ENCODE data around the gene GPD1. TPM values are rescaled to one million over a fixed set of nuclear protein-coding genes. Genes with fewer than 3 reads are reported as not detected.
A peak's percentile ranks its signal among the peaks of the same experiment; 100 is the strongest.

GPD1 gene
- total RNA-seq, 2 experiments from 2014 or later = 0.41 to 0.47 TPM

DNA sequence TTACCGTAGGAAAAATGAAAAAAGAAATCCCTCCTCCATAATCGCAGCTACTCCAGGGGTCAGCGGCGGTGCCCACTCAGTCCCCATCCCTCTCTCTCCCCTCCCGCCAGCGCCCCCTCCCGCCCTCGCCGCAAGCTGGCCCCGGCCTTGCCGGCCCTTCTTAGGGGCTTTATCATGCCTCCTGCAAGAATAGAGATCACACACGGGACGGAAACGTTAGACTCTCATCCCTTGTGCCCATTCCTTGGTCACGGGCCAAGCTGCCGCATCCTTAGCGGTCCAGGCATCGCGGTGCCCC lies 7.5 kb downstream of the GPD1 start:
- ChIA-PET CTCF (interaction anchor here (0.5 to 4.2 kb wide), 41 partner anchors 8 to 1297 kb away, joined by 3 to 83 read pairs (median 4); partner anchors contain the start of genes CERS5, DAZAP2, PRPF40B and RACGAP1), POLR2A (interaction anchor here (0.9 to 3.8 kb wide), 33 partner anchors 8 to 1127 kb away, joined by 3 to 127 read pairs (median 8); partner anchors contain the start of genes ATF1, BCDIN3D, CERS5 and DAZAP2)
- Histone ChIP-seq H3K27me3 (ENCODE audit: control insufficient read depth in 1 of 2, insufficient read depth in 2 of 2, low read length in 2 of 2) (no peaks in the 10 kb centered on the region), H3K4me1 (ENCODE audit: insufficient read depth, low read length) (peaks cover 49% of the 10 kb centered on the region), H3K4me3 (ENCODE audit: low read length) (peak overlapping the region; percentile 48), H3K36me3 (ENCODE audit: insufficient read depth, low read length) (peaks cover 10% of the 10 kb centered on the region), H3K9me3 (ENCODE audit: control insufficient read depth in 1 of 2, insufficient read depth in 1 of 2, low read length in 2 of 2) (no peaks in the 10 kb centered on the region), H3K27ac (ENCODE audit: low read depth in 1 of 2, low read length in 2 of 2) (peak overlapping the region in 1 of 2 donors; percentile 36)
- Mint-ChIP-seq H3K27ac (peak overlapping the region; percentile 96), H3K36me3 (ENCODE audit: low read depth) (peaks cover 32% of the 10 kb centered on the region), H3K4me1 (ENCODE audit: low read depth) (peaks cover 34% of the 10 kb centered on the region), H3K9me3 (no peaks in the 10 kb centered on the region), H3K4me3 (peak overlapping the region; percentile 95), H3K27me3 (no peaks in the 10 kb centered on the region)
- DNase-seq (no peak), ATAC-seq (ENCODE audit: poor library complexity) (no peak)
- TF ChIP-seq, protein P1, sequence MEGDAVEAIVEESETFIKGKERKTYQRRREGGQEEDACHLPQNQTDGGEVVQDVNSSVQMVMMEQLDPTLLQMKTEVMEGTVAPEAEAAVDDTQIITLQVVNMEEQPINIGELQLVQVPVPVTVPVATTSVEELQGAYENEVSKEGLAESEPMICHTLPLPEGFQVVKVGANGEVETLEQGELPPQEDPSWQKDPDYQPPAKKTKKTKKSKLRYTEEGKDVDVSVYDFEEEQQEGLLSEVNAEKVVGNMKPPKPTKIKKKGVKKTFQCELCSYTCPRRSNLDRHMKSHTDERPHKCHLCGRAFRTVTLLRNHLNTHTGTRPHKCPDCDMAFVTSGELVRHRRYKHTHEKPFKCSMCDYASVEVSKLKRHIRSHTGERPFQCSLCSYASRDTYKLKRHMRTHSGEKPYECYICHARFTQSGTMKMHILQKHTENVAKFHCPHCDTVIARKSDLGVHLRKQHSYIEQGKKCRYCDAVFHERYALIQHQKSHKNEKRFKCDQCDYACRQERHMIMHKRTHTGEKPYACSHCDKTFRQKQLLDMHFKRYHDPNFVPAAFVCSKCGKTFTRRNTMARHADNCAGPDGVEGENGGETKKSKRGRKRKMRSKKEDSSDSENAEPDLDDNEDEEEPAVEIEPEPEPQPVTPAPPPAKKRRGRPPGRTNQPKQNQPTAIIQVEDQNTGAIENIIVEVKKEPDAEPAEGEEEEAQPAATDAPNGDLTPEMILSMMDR (IDR thresholded peaks at IDR 0.05) = no peak
- intact Hi-C loops (cut with DNase I, micrococcal nuclease) = loop anchor here (1.0 to 10.0 kb wide), 5 partner anchors 25 to 173 kb away; partner anchors contain the start of genes LIMA1 (in 1 of the 2) and SMARCD1 (in 1 of the 2)

DNA sequence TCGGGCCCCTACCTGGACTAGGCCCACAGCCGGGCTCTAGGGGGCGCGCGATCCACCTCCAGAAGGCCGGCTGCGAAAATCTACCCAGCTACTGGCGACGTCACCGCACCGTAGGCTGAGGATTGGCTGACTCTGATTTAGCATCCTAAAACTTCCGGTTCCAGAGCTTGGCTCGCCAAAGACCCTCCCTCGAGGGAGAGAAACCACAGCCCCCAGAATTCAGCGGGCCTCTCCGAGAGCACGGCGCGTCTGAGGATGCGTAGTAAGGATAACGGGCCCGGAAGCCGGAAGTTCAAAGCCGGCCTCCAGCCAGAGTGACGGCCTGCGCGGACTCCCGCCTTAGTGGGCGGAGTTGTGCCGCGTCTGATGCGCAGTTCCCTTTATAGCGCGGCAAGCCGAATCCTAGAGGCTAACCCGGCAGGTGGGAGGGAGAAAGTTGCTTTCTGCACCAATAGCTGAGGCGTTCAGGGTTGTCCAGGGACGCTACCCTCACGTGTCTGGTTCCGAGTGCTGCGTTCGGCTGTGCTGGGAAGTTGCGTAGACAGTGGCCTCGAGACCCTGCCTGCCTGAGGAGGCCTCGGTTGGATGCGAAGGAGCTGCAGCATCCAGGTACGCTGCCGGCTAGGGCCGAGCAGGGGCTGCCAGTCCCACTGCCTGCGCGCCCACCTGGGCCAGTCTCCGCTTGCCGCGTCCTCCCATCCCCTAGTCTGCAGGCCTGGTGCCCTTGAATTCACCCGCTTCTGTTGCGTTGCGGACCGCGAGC lies 8.1 kb downstream of the GPD1 start, which contains the start of gene COX14:
COX14 (plus strand) TSS at position 544 of the 763 bp plus-strand sequence. CDS start 7,808 bp downstream, outside the sequence.
- Histone ChIP-seq H3K4me3 (ENCODE audit: low read length) (peak within 1 kb of the TSS; percentile 100), H3K27ac (ENCODE audit: low read depth in 1 of 2, low read length in 2 of 2) (peak within 1 kb of the TSS; percentile 87 to 97), H3K36me3 (ENCODE audit: insufficient read depth, low read length) (peaks cover 15% of the 10 kb centered on the region), H3K9me3 (ENCODE audit: control insufficient read depth in 1 of 2, insufficient read depth in 1 of 2, low read length in 2 of 2) (no peaks in the 10 kb centered on the region), H3K4me1 (ENCODE audit: insufficient read depth, low read length) (peaks cover 55% of the 10 kb centered on the region), H3K27me3 (ENCODE audit: control insufficient read depth in 1 of 2, insufficient read depth in 2 of 2, low read length in 2 of 2) (no peaks in the 10 kb centered on the region)
- intact Hi-C loops (cut with DNase I, micrococcal nuclease) = loop anchor here (1.0 to 10.0 kb wide), 9 partner anchors 13 to 173 kb away; partner anchors contain the start of genes RACGAP1 (in 2 of the 2), CERS5 (in 1 of the 2), LIMA1 (in 1 of the 2) and SMARCD1 (in 1 of the 2)
- H3K9me3 Mint-ChIP-seq = no peaks in the 10 kb centered on the region
- H3K4me3 Mint-ChIP-seq = peak within 1 kb of the TSS; percentile 95
- ChIA-PET POLR2A (interaction anchor here (0.6 to 3.8 kb wide), 50 partner anchors 9 to 1127 kb away, joined by 3 to 127 read pairs (median 4); partner anchors contain the start of genes ATF1, BCDIN3D, CERS5 and DAZAP2), CTCF (interaction anchor here (0.5 to 4.2 kb wide), 42 partner anchors 9 to 1298 kb away, joined by 3 to 83 read pairs (median 4); partner anchors contain the start of genes ATF1, CERS5, DAZAP2 and PRPF40B)
- TF ChIP-seq, protein P1 (IDR thresholded peaks at IDR 0.05) = peak; percentile 97
- DNase-seq = peak; percentile 97 to 100 (median 99)
- peak; percentile 83 for ATAC-seq (ENCODE audit: poor library complexity)
- peaks cover 37% of the 10 kb centered on the region for H3K36me3 Mint-ChIP-seq (ENCODE audit: low read depth)
- peaks cover 39% of the 10 kb centered on the region for H3K4me1 Mint-ChIP-seq (ENCODE audit: low read depth)
- H3K27ac Mint-ChIP-seq = peak within 1 kb of the TSS; percentile 96
- no peaks in the 10 kb centered on the region for H3K27me3 Mint-ChIP-seq

DNA sequence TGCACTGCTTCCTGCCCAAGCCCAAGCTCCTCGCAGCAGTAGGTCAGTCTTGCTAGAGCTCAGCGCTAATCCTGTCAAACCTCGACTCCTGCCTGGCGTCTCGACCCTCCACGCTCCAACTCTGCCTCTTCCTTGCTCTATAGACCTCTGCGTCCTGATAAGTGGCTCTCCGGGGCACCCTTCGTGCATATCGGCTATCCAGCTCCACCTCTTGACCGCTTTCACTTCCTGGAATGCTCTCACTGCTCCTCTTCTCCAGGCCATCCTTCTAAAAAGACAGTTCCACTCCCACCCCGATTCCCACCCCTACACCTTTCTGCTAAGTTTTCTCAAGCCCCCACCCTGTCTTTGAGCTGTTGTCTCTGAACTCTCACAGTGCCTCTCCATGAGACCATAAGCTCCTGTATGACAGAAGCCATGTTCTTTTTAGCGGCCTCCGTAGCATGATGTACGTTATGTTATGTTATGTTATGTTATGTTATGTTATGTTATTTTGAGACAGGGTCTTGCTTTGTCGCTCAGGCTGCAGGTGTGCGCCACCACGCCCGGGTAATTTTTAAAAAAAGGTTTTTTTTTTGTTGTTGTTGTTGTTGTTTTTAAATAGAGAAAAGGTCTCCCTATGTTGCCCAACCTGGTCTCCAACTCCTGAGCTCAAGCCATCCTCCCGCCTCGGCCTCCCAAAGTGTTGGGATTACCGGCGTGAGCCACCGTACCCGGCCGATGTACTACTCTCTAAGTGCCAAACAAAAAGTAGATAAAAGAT lies 8.8 kb downstream of the GPD1 start:
- Mint-ChIP-seq H3K9me3 (no peaks in the 10 kb centered on the region), H3K4me1 (ENCODE audit: low read depth) (peaks cover 45% of the 10 kb centered on the region), H3K27me3 (no peaks in the 10 kb centered on the region), H3K36me3 (ENCODE audit: low read depth) (peaks cover 43% of the 10 kb centered on the region), H3K27ac (peak overlapping the region; percentile 96), H3K4me3 (peak overlapping the region; percentile 95)
- Histone ChIP-seq H3K27me3 (ENCODE audit: control insufficient read depth in 1 of 2, insufficient read depth in 2 of 2, low read length in 2 of 2) (no peaks in the 10 kb centered on the region), H3K4me1 (ENCODE audit: insufficient read depth, low read length) (peaks cover 61% of the 10 kb centered on the region), H3K9me3 (ENCODE audit: control insufficient read depth in 1 of 2, insufficient read depth in 1 of 2, low read length in 2 of 2) (no peaks in the 10 kb centered on the region), H3K27ac (ENCODE audit: low read depth in 1 of 2, low read length in 2 of 2) (peak overlapping the region; percentile 87 to 97), H3K36me3 (ENCODE audit: insufficient read depth, low read length) (peaks cover 20% of the 10 kb centered on the region), H3K4me3 (ENCODE audit: low read length) (peak overlapping the region; percentile 100)
- TF ChIP-seq, protein P1 (IDR thresholded peaks at IDR 0.05) = no peak
- no peak for ATAC-seq (ENCODE audit: poor library complexity)
- no peak for DNase-seq
- intact Hi-C loops (cut with DNase I, micrococcal nuclease) = loop anchor here (1.0 to 10.0 kb wide), 6 partner anchors 13 to 172 kb away; partner anchors contain the start of genes RACGAP1 (in 2 of the 2), CERS5 (in 1 of the 2) and LIMA1 (in 1 of the 2)
- CTCF ChIA-PET = interaction anchor here (0.5 to 4.2 kb wide), 21 partner anchors 8 to 1126 kb away, joined by 3 to 83 read pairs (median 7); partner anchors contain the start of genes ATF1, CERS5, DAZAP2 and RACGAP1
- POLR2A ChIA-PET = interaction anchor here (0.6 to 3.8 kb wide), 48 partner anchors 9 to 1126 kb away, joined by 3 to 127 read pairs (median 4); partner anchors contain the start of genes ATF1, BCDIN3D, CERS5 and DAZAP2

Measured in CD4-positive, alpha-beta T cell (primary cell).